HEK293 (cell line): ENCODE results near the gene INHA.

ENCODE experiments used
- SCRT1 ChIP-seq: fragments of 450-650 bp; formaldehyde crosslinking; IDR thresholded peaks from 2 replicates; pipeline ENCODE4 v1.5.1; 2016; ENCODE audit warnings: missing biosample characterization, missing genetic modification characterization, borderline replicate concordance
- SP2 ChIP-seq: fragments of 450-650 bp; formaldehyde crosslinking; IDR thresholded peaks from 2 replicates; pipeline ENCODE4 v1.5.1; 2016; ENCODE audit warnings: missing biosample characterization, missing genetic modification characterization
- TSHZ1 ChIP-seq: fragments of 450-650 bp; formaldehyde crosslinking; IDR thresholded peaks from 2 replicates; pipeline ENCODE4 v1.5.1; 2016; ENCODE audit warnings: missing biosample characterization, missing genetic modification characterization, borderline replicate concordance
- YY2 ChIP-seq: fragments of 450-650 bp; formaldehyde crosslinking; IDR thresholded peaks from 2 replicates; pipeline ENCODE4 v1.5.1; 2016; ENCODE audit warnings: missing biosample characterization, missing genetic modification characterization
- ZBTB26 ChIP-seq: fragments of 450-650 bp; formaldehyde crosslinking; optimal IDR thresholded peaks from 2 replicates; pipeline ENCODE3; 2016; ENCODE audit warnings: missing biosample characterization, mild to moderate bottlenecking, missing genetic modification characterization
- ZBTB44 ChIP-seq: fragments of 450-650 bp; IDR thresholded peaks from 2 replicates; pipeline ENCODE4 v1.5.1; 2018; ENCODE audit warnings: missing biosample characterization, mild to moderate bottlenecking, missing genetic modification characterization
- ZNF138 ChIP-seq: fragments of 450-650 bp; formaldehyde crosslinking; IDR thresholded peaks from 2 replicates; pipeline ENCODE4 v1.5.1; 2016; ENCODE audit warnings: missing biosample characterization, missing genetic modification characterization, borderline replicate concordance
- ZNF146 ChIP-seq: fragments of 450-650 bp; formaldehyde crosslinking; IDR thresholded peaks from 2 replicates; pipeline ENCODE4 v1.5.1; 2016; ENCODE audit warnings: missing biosample characterization, missing genetic modification characterization
- ZNF169 ChIP-seq: fragments of 450-650 bp; formaldehyde crosslinking; IDR thresholded peaks from 2 replicates; pipeline ENCODE4 v1.5.1; 2016; ENCODE audit warnings: missing biosample characterization, missing genetic modification characterization
- ZNF302 ChIP-seq: fragments of 450-650 bp; formaldehyde crosslinking; IDR thresholded peaks from 2 replicates; pipeline ENCODE4 v1.5.1; 2016; ENCODE audit warnings: missing biosample characterization, missing genetic modification characterization, low read depth
- ZNF354C ChIP-seq: fragments of 450-650 bp; formaldehyde crosslinking; IDR thresholded peaks from 2 replicates; pipeline ENCODE4 v1.5.1; 2016; ENCODE audit warnings: missing biosample characterization, missing genetic modification characterization, low read depth, borderline replicate concordance
- ZNF660 ChIP-seq: fragments of 450-650 bp; IDR thresholded peaks from 2 replicates; pipeline ENCODE4 v1.5.1; 2018; ENCODE audit warnings: missing biosample characterization, mild to moderate bottlenecking, missing genetic modification characterization
- TF ChIP-seq, protein P1 (sequence below): fragments of 450-650 bp; formaldehyde crosslinking; IDR thresholded peaks from 2 replicates; pipeline ENCODE4 v1.5.1; 2016; ENCODE audit warnings: missing biosample characterization, missing genetic modification characterization
- TF ChIP-seq, protein P2 (sequence below): fragments of 450-650 bp; formaldehyde crosslinking; IDR thresholded peaks from 2 replicates; pipeline ENCODE4 v1.5.1; 2016; ENCODE audit warnings: missing biosample characterization, missing genetic modification characterization
- TF ChIP-seq, protein P3 (sequence below): fragments of 450-650 bp; formaldehyde crosslinking; IDR thresholded peaks from 2 replicates; pipeline ENCODE4 v1.5.1; 2016; ENCODE audit warnings: missing biosample characterization, missing genetic modification characterization
- TF ChIP-seq, protein P4 (sequence below): fragments of 450-650 bp; formaldehyde crosslinking; conservative IDR thresholded peaks from 2 replicates; pipeline ENCODE4 v1.5.1; 2016; ENCODE audit warnings: low read depth, missing biosample characterization, missing genetic modification characterization
- TF ChIP-seq, protein P5 (sequence below): fragments of 450-650 bp; formaldehyde crosslinking; IDR thresholded peaks from 2 replicates; pipeline ENCODE4 v1.5.1; 2017; ENCODE audit warnings: missing biosample characterization, missing genetic modification characterization

INHA gene

DNA sequence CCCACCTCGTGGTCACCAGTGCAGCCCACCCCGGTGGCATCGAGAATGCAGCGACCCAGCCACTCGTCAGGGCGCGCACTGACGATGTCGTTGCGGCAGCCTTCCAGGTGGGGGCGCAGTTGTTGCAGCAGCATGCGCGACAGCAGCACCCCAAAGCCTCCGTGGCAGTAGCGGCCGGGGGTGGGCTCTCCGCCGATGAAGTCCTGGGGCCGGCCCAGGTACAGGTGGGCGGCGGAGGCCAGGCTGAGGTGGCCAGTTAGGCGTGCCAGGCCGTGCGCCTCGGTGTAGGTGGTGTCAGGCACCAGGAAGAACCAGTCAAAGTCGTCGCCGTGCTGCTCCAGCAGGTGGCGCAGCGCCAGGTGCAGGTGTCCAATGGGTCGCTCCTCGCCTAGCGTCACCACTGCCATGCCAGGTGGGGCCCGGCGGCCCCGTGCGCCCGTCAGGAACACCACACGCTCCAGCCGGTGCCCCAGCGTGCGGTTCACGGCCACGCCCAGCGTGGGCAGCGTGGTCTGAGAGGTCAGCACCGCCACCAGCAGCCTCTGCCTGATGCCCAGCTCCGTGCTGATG lies 30.4 kb upstream of the INHA start (continued):
- TF ChIP-seq SCRT1 (no peak), TSHZ1 (tag by site-specific recombination) (no peak), ZNF138 (tag by site-specific recombination) (no peak), ZNF302 (tag by site-specific recombination) (no peak), ZNF146 (tag by site-specific recombination) (no peak), ZNF169 (tag by site-specific recombination) (no peak), ZNF354C (tag by site-specific recombination) (no peak), ZBTB26 (tag by site-specific recombination) (peak; percentile 54), YY2 (tag by site-specific recombination) (no peak), ZNF660 (no peak), ZBTB44 (tag by site-specific recombination) (no peak), SP2 (tag by site-specific recombination) (peak; percentile 63)
- TF ChIP-seq, protein P1, sequence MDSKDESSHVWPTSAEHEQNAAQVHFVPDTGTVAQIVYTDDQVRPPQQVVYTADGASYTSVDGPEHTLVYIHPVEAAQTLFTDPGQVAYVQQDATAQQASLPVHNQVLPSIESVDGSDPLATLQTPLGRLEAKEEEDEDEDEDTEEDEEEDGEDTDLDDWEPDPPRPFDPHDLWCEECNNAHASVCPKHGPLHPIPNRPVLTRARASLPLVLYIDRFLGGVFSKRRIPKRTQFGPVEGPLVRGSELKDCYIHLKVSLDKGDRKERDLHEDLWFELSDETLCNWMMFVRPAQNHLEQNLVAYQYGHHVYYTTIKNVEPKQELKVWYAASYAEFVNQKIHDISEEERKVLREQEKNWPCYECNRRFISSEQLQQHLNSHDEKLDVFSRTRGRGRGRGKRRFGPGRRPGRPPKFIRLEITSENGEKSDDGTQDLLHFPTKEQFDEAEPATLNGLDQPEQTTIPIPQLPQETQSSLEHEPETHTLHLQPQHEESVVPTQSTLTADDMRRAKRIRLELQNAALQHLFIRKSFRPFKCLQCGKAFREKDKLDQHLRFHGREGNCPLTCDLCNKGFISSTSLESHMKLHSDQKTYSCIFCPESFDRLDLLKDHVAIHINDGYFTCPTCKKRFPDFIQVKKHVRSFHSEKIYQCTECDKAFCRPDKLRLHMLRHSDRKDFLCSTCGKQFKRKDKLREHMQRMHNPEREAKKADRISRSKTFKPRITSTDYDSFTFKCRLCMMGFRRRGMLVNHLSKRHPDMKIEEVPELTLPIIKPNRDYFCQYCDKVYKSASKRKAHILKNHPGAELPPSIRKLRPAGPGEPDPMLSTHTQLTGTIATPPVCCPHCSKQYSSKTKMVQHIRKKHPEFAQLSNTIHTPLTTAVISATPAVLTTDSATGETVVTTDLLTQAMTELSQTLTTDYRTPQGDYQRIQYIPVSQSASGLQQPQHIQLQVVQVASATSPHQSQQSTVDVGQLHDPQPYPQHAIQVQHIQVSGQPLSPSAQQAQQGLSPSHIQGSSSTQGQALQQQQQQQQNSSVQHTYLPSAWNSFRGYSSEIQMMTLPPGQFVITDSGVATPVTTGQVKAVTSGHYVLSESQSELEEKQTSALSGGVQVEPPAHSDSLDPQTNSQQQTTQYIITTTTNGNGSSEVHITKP (tag by site-specific recombination): peak; percentile 84
- TF ChIP-seq, protein P2, sequence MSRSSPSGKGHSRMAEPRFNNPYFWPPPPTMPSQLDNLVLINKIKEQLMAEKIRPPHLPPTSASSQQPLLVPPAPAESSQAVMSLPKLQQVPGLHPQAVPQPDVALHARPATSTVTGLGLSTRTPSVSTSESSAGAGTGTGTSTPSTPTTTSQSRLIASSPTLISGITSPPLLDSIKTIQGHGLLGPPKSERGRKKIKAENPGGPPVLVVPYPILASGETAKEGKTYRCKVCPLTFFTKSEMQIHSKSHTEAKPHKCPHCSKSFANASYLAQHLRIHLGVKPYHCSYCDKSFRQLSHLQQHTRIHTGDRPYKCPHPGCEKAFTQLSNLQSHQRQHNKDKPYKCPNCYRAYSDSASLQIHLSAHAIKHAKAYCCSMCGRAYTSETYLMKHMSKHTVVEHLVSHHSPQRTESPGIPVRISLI (tag by site-specific recombination): no peak
- TF ChIP-seq, protein P3, sequence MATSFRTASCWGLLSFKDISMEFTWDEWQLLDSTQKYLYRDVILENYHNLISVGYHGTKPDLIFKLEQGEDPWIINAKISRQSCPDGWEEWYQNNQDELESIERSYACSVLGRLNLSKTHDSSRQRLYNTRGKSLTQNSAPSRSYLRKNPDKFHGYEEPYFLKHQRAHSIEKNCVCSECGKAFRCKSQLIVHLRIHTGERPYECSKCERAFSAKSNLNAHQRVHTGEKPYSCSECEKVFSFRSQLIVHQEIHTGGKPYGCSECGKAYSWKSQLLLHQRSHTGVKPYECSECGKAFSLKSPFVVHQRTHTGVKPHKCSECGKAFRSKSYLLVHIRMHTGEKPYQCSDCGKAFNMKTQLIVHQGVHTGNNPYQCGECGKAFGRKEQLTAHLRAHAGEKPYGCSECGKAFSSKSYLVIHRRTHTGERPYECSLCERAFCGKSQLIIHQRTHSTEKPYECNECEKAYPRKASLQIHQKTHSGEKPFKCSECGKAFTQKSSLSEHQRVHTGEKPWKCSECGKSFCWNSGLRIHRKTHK (tag by site-specific recombination): no peak
- TF ChIP-seq, protein P4, sequence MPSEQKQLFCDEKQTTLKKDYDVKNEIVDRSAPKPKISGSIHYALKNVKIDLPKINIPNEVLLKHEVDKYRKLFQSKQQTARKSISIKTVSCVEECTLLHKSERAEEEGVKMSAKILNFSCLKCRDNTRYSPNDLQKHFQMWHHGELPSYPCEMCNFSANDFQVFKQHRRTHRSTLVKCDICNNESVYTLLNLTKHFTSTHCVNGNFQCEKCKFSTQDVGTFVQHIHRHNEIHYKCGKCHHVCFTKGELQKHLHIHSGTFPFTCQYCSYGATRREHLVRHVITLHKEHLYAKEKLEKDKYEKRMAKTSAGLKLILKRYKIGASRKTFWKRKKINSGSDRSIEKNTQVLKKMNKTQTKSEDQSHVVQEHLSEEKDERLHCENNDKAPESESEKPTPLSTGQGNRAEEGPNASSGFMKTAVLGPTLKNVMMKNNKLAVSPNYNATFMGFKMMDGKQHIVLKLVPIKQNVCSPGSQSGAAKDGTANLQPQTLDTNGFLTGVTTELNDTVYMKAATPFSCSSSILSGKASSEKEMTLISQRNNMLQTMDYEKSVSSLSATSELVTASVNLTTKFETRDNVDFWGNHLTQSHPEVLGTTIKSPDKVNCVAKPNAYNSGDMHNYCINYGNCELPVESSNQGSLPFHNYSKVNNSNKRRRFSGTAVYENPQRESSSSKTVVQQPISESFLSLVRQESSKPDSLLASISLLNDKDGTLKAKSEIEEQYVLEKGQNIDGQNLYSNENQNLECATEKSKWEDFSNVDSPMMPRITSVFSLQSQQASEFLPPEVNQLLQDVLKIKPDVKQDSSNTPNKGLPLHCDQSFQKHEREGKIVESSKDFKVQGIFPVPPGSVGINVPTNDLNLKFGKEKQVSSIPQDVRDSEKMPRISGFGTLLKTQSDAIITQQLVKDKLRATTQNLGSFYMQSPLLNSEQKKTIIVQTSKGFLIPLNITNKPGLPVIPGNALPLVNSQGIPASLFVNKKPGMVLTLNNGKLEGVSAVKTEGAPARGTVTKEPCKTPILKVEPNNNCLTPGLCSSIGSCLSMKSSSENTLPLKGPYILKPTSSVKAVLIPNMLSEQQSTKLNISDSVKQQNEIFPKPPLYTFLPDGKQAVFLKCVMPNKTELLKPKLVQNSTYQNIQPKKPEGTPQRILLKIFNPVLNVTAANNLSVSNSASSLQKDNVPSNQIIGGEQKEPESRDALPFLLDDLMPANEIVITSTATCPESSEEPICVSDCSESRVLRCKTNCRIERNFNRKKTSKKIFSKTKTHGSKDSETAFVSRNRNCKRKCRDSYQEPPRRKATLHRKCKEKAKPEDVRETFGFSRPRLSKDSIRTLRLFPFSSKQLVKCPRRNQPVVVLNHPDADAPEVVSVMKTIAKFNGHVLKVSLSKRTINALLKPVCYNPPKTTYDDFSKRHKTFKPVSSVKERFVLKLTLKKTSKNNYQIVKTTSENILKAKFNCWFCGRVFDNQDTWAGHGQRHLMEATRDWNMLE: no peak
- TF ChIP-seq, protein P5, sequence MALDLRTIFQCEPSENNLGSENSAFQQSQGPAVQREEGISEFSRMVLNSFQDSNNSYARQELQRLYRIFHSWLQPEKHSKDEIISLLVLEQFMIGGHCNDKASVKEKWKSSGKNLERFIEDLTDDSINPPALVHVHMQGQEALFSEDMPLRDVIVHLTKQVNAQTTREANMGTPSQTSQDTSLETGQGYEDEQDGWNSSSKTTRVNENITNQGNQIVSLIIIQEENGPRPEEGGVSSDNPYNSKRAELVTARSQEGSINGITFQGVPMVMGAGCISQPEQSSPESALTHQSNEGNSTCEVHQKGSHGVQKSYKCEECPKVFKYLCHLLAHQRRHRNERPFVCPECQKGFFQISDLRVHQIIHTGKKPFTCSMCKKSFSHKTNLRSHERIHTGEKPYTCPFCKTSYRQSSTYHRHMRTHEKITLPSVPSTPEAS: no peak
